Urinary bladder (tissue), 4 donors: ENCODE data around the gene FAM3A. TPM values are rescaled to one million over a fixed set of nuclear protein-coding genes. Genes with fewer than 3 reads are reported as not detected.

Experiments
- DNase-seq: peaks from one replicate; pipeline ENCODE4 v3.0.0-alpha.2; 2015; ENCODE audit errors: extremely low spot score
- H3K27ac ChIP-seq: one replicate; pipeline ENCODE4 v1.5.1; 2013; ENCODE audit warnings: low read depth, mild to moderate bottlenecking, moderate library complexity
- H3K36me3 ChIP-seq: one replicate; pipeline ENCODE4 v1.6.1; 2013; ENCODE audit warnings: mild to moderate bottlenecking, moderate library complexity; ENCODE audit not compliant: insufficient read depth
- H3K4me1 ChIP-seq: one replicate; pipeline ENCODE4 v1.6.1; 2013; ENCODE audit warnings: mild to moderate bottlenecking, moderate library complexity; ENCODE audit not compliant: insufficient read depth
- H3K4me3 ChIP-seq: one replicate; pipeline ENCODE4 v1.5.1; 2013; ENCODE audit warnings: low read depth, low read length
- WGBS: extraction: QIAGEN DNeasy Blood & Tissue Kit; methylation state at CpG from one replicate; pipeline ENCODE4 v1.1.7; 2013; 5-methylcytosine and 5-hydroxymethylcytosine counted together
- polyA plus RNA-seq: library from polyadenylated mRNA; stranded (reverse); fragments of 200-250 nt; gene quantifications from one replicate; pipeline ENCODE4 v1.2.3, GENCODE V29; 2013
- small RNA-seq: library from RNA; depleted of rRNA; stranded (forward); fragments of <200 nt; gene quantifications from one replicate; pipeline ENCODE3, GENCODE V24; 2014
- total RNA-seq: library from RNA; depleted of rRNA; stranded (reverse); fragments of >200 nt; gene quantifications from one replicate; pipeline ENCODE4 v1.2.3, GENCODE V29; 2014
- donor health status: healthy with polysubstance abuse.
- donor health status: healthy.

Gene FAM3A
- total and polyA plus RNA-seq, 2 donors = 11.2 to 67.8 TPM

GRCh38 chrX:154462396-154462795 is 53.6 kb downstream of the FAM3A start:
- 80% methylated on average over 8 of the region's 8 CpGs for WGBS
- H3K27ac ChIP-seq = no peak overlapping the region
- no peak overlapping the region for H3K4me3 ChIP-seq
- H3K4me1 ChIP-seq = no peaks in the 10 kb centered on the region
- H3K36me3 ChIP-seq = peaks cover 2% of the 10 kb centered on the region
- no peak for DNase-seq

DNA sequence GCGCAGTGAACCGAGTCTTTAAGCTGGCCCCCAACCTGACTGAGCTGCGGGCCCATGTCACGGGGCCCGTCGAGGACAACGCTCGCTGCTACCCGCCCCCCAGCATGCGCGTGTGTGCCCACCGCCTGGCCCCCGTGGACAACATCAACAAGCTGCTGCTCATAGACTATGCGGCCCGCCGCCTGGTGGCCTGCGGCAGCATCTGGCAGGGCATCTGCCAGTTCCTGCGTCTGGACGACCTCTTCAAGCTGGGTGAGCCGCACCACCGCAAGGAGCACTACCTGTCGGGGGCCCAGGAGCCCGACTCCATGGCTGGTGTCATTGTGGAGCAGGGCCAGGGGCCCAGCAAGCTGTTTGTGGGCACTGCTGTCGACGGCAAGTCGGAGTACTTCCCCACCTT is 55.7 kb downstream of the FAM3A start:
- Histone ChIP-seq H3K4me1 (no peaks in the 10 kb centered on the region), H3K4me3 (no peak overlapping the region), H3K36me3 (peaks cover 2% of the 10 kb centered on the region), H3K27ac (no peak overlapping the region)
- DNase-seq = no peak
- 77% methylated on average over 26 of the region's 26 CpGs for WGBS

GRCh38 chrX:154459832-154460231 is 56.2 kb downstream of the FAM3A start:
- Histone ChIP-seq H3K4me1 (no peaks in the 10 kb centered on the region), H3K4me3 (no peak overlapping the region), H3K27ac (no peak overlapping the region), H3K36me3 (peaks cover 2% of the 10 kb centered on the region)
- WGBS = 37% methylated on average over 14 of the region's 14 CpGs
- DNase-seq = no peak

DNA sequence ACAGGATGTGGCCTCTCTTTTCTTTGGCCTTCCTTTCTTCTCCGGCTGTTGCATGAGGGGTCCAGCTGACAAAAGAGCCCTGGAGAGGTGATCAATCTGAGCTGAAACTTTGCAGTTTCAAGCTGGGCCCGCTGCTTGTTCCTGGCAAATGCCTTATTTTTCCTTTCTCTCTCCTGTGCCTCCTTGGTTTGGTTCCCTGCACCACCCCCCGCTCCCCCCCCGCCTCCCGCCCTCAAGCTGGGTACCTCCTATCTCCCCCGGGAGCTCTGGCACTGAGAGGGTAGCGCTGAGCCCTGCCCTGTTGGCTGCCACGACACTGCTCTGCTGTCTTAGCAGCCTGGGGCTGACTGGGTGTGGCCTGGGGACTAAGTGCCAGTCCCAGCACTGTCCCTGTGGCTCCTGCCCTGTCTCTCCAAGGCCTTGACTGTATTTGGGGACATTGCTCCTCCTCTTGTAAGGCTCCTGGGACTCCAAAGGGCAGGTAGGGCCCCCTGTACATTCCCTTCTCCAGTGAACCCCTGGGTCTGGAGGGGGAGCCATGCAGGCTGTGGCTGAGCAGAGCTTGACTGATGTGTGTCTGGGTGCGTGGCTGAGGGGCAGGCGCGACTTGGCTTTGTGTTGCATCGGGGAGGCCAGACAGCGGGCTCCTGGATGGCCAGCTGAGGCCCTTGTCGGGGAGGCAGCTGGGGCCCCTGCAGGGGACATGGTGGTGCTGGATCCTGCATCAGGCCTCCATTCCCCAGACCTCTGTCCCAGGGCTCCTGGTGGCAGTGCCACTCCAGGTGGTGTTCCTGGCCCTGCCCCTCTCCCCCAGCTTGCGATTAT is 56.9 kb downstream of the FAM3A start:
- Histone ChIP-seq H3K4me1 (no peaks in the 10 kb centered on the region), H3K27ac (peak overlapping the region; percentile 1), H3K36me3 (peaks cover 2% of the 10 kb centered on the region), H3K4me3 (peak overlapping the region; percentile 77)
- no peak for DNase-seq
- 20% methylated on average over 15 of the region's 15 CpGs for WGBS

- Histone ChIP-seq H3K27ac (peak within 1 kb of the TSS; percentile 67), H3K4me3 (peak within 1 kb of the TSS; percentile 77), H3K4me1 (no peaks in the 10 kb centered on the region), H3K36me3 (no peaks in the 10 kb centered on the region)
- no peak for DNase-seq
- under 1% methylated on average over 86 of the region's 88 CpGs for WGBS
Measured at GRCh38 chrX:154458116-154458953, 57.7 kb downstream of the FAM3A start, which contains the start of gene PLXNA3. TSS of gene PLXNA3 (plus strand) at chrX:154458281. CDS start at chrX:154460184, 1,903 bp downstream.

GRCh38 chrX:154457491-154458115 is 58.4 kb downstream of the FAM3A start:
- WGBS = 5% methylated on average over 61 of the region's 65 CpGs
- peak overlapping the region; percentile 67 for H3K27ac ChIP-seq
- no peak for DNase-seq
- no peaks in the 10 kb centered on the region for H3K4me1 ChIP-seq
- H3K36me3 ChIP-seq = no peaks in the 10 kb centered on the region
- H3K4me3 ChIP-seq = peak overlapping the region; percentile 77

Small RNAs within 50 kb of the gene (small RNA-seq; reads per million reads assigned to genes)
- gene RN7SL697P = not detected

Other genes with a start within 250 kb of the FAM3A start
- gene TEX28, start 221.1 kb downstream of the FAM3A start, total RNA-seq = not detected
- gene TEX28, start 221.1 kb downstream of the FAM3A start, polyA plus RNA-seq = not detected
- gene TKTL1, start 220.4 kb downstream of the FAM3A start, total RNA-seq = 0.32 TPM
- 0.19 TPM for gene TKTL1, start 220.4 kb downstream of the FAM3A start, polyA plus RNA-seq
- gene FLNA, start 141.6 kb downstream of the FAM3A start, total RNA-seq = 1,306 TPM
- 6,054 TPM for gene FLNA, start 141.6 kb downstream of the FAM3A start, polyA plus RNA-seq
- gene EMD, start 136.9 kb downstream of the FAM3A start, total RNA-seq = 25.9 TPM
- 138 TPM for gene EMD, start 136.9 kb downstream of the FAM3A start, polyA plus RNA-seq
- 3,691 TPM for gene RPL10, start 117.9 kb downstream of the FAM3A start, total RNA-seq
- gene RPL10, start 117.9 kb downstream of the FAM3A start, polyA plus RNA-seq = 5,631 TPM
- 11.9 TPM for gene DNASE1L1, start 107.0 kb downstream of the FAM3A start, total RNA-seq
- 22.3 TPM for gene DNASE1L1, start 107.0 kb downstream of the FAM3A start, polyA plus RNA-seq
- gene TAFAZZIN, start 104.7 kb downstream of the FAM3A start, total RNA-seq = 13.4 TPM
- gene TAFAZZIN, start 104.7 kb downstream of the FAM3A start, polyA plus RNA-seq = 33.4 TPM
- gene ATP6AP1, start 87.6 kb downstream of the FAM3A start, total RNA-seq = 25.5 TPM
- gene ATP6AP1, start 87.6 kb downstream of the FAM3A start, polyA plus RNA-seq = 91.8 TPM
- gene GDI1, start 79.1 kb downstream of the FAM3A start, total RNA-seq = 33.0 TPM
- 138 TPM for gene GDI1, start 79.1 kb downstream of the FAM3A start, polyA plus RNA-seq
- gene FAM50A, start 72.1 kb downstream of the FAM3A start, total RNA-seq = 14.9 TPM
- gene FAM50A, start 72.1 kb downstream of the FAM3A start, polyA plus RNA-seq = 81.9 TPM
- 17.3 TPM for gene PLXNA3, start 58.0 kb downstream of the FAM3A start, total RNA-seq
- gene PLXNA3, start 58.0 kb downstream of the FAM3A start, polyA plus RNA-seq = 10.1 TPM
- 7.7 TPM for gene LAGE3, start 37.0 kb downstream of the FAM3A start, total RNA-seq
- 33.0 TPM for gene LAGE3, start 37.0 kb downstream of the FAM3A start, polyA plus RNA-seq
- 20.4 TPM for gene UBL4A, start 29.6 kb downstream of the FAM3A start, total RNA-seq
- 49.9 TPM for gene UBL4A, start 29.6 kb downstream of the FAM3A start, polyA plus RNA-seq
- 7.9 TPM for gene SLC10A3, start 25.6 kb downstream of the FAM3A start, total RNA-seq
- gene SLC10A3, start 25.6 kb downstream of the FAM3A start, polyA plus RNA-seq = 55.2 TPM
- gene G6PD, start 30.6 kb upstream of the FAM3A start, total RNA-seq = 12.8 TPM
- 77.6 TPM for gene G6PD, start 30.6 kb upstream of the FAM3A start, polyA plus RNA-seq
- 5.3 TPM for gene IKBKG, start 31.4 kb upstream of the FAM3A start, total RNA-seq
- gene IKBKG, start 31.4 kb upstream of the FAM3A start, polyA plus RNA-seq = 38.5 TPM
- gene CTAG1A, start 68.9 kb upstream of the FAM3A start, total RNA-seq = not detected
- not detected for gene CTAG1A, start 68.9 kb upstream of the FAM3A start, polyA plus RNA-seq
- gene CTAG1B, start 103.0 kb upstream of the FAM3A start, total RNA-seq = not detected
- not detected for gene CTAG1B, start 103.0 kb upstream of the FAM3A start, polyA plus RNA-seq
- not detected for gene CTAG2, start 137.3 kb upstream of the FAM3A start, total RNA-seq
- not detected for gene CTAG2, start 137.3 kb upstream of the FAM3A start, polyA plus RNA-seq
- gene GAB3, start 234.8 kb upstream of the FAM3A start, total RNA-seq = 8.0 TPM
- gene GAB3, start 234.8 kb upstream of the FAM3A start, polyA plus RNA-seq = 2.2 TPM
- 20.2 TPM for gene DKC1, start 246.6 kb upstream of the FAM3A start, total RNA-seq
- gene DKC1, start 246.6 kb upstream of the FAM3A start, polyA plus RNA-seq = 26.3 TPM